GM19023 (cell line): ENCODE results near the gene CTAGE1.

Experiments
- ATAC-seq: cut with Tn5 transposase; IDR thresholded peaks from one replicate; pipeline ENCODE4 v1.9.1; 2021; ENCODE audit warnings: mild to moderate bottlenecking, moderate library complexity; ENCODE audit not compliant: unreplicated experiment

Gene CTAGE1

DNA sequence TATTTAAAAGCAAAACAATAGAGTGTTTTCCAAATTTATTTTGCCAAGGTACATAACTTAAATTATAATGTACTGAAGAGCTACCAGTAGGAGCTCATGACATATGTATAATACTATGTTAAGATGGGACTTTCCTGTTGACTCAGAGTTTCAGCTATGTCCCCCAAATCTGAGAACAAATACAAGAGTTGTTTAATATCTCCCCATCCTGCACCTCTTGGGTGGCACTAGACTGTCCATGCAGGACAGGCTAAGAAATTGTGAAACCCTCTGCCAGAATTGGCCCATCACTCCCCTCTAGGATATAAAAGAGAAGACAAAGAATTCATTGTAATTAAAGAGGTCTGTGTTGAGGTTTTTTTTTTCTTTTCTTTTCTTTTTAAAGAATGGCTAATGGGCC, 21.7 kb upstream of the CTAGE1 start:
- no peak for ATAC-seq

DNA sequence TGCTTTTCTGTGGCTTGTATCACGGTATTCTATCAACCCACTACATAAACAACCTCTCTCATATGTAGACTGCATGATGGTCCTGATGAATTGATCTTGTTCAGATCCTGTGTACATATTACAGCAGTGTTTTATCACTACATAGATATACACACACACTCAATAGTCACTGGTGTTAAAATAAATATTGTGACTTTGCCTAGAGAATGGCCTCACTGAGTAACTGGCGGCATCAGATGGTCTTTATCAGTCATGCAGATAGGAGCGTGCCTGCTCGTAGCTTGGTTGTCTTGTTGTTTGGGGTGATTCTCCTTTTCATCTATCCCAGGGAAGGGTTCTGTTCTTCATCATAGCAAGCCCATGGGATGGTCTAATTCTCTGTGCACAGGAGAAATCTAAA, 18.4 kb upstream of the CTAGE1 start:
- no peak for ATAC-seq

DNA sequence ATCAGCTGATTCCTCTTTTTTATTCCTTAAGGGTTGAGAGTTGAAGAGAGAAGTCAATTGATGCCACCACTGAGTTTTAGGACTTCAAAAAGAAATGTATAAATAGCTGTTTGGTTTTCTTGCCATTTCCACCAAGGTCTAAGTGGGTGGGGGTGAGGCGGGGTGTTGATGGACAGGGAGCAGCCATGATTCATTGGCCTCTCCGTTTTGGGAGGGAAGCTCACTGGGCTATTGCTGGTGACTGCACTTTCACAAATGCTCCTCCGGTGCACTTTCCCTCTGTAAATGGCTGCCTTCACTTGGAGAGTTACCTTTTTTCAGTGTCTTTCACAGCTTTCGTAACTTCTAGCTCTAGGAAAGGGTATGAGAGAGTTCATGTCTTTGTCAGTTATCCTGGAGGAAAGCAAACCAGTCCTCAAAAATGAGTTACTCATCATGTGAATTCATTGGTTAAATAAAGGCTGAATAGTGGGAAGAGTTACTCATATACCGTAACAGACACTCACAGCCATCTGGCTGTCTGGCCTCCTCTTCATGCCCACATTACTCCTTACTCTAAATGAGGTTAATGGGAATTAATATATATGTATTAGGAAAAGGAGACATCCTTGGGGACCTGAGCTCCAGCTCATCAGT, 17.4 kb upstream of the CTAGE1 start:
- ATAC-seq = no peak

DNA sequence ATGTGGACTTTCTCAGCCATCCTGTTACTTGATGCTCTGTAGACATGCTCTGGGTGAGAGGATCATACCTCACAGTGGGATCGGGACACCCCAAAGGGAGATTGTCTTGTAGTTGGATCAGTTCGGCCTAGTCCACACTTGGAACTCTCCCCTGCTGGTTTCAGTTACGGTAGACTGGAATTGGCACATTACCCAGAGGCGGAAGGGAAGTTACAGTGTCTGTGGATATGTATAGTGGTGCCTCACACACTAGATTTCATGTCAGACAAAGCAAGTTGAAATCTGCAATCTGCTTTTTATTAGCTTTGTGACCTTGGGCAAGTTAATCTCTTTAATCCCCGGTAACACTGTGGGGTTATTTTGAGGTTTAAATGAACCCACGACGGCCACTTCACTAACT, 16.2 kb upstream of the CTAGE1 start:
- no peak for ATAC-seq

DNA sequence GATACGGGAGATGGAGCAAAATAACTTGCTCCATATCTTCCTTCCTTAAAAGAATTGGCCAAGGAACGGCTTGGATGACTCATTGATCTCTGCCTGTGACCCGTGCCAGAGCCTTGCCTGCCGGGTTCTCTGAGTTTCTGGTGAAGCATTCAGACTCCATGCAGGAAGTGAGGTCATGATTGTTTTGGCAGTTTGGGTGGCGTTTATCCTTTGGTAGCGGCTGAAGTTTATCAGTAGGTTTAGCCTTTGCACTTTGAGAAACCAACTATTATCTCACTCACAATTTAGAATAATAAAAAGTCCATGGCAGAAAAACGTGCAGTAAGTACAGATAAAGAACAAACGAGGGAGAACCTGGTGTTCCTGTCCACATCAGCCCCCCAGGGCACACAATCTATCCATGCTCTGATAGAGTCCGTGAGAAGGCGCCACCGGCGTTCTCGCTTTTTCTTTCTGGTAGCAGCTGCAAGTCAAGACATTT, 15.0 kb upstream of the CTAGE1 start:
- no peak for ATAC-seq

DNA sequence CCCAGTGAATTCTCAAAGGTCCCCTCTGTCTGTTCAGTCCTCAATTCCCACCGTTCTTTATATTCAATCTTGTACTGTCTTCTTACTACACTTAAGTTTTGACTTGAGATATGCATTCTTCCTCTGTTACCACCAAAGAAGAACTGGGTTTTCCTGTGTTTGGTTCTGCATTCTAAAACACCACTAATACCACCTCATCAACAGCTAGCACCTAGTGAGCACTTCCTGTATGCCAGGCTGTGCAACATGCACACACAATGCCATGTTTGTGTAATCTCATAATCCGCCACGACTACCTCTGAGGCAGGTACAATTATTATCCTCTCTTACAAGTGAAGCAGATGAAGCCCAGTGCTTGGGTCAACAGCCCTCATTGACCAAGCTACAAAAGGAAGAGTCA, 11.8 kb upstream of the CTAGE1 start:
- ATAC-seq = no peak

DNA sequence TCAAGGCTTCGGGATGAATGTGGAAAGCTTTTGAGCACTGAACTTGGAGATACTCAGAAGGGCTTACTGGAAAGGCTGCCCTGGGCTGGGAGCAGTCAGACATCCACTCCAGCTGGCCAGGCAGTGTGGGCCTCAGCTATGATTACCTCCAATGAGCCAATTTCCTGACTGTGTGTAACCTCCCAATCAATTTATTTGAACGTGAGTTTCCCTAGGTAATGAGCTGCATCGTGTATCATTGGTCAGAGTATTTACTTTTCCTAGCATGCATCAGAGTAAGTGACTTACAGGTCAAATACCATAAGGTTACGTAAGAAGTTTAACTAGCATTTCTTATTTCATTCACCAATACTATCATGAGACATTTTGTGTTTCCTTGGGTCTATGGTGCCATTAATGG, 11.0 kb upstream of the CTAGE1 start:
- no peak for ATAC-seq

DNA sequence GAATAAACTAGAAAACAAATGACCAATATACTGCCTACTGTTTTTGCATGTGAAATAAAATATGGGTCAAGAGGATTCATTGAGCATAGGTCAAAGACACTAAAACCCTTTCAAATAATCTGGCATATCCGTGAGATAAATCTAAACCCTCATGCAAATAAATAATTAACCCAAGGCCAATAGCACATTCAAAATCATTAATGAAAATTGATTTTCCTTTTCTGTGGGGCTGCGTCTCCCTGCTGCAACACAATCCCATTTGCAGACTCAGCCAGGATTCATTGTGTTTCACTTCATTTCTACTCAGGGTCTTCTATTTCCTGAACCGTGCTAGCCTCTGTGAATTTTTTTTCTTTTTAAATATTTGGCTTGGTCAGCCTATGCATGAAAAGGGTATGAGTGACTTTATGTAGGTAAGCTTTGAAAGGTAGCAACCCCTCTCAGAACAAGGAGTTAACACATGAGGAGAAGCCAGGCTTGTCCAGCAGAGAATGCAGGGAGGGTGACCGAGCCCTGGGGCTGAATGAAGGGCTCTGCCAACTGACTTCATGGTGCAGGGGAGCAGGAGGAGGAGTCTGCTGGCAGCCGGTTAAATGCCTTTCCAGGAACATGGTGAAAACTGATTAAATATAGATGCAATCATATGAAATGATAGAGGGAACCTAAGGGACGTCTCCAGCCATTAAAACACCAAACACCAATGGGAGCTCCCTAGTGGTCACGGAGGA, 10.3 kb upstream of the CTAGE1 start:
- ATAC-seq = no peak

DNA sequence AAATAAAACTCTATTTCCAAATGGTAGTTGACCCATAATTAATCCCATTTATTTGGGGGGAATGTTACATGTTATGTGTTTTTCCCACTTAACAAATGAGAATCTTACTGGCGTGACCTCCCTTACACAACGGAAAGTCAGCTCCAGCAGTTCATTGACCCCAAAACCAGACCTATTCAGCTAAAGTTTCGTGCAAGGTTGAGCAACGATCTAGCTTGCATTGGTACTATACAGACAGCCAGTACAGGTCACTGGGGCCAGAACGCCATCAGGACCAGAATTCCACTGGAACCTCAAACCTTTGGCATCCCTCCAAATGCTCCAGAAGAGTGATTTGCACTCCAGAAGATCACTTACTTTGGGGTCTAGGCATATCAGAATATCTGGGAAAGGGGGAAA, 6.8 kb upstream of the CTAGE1 start:
- no peak for ATAC-seq

DNA sequence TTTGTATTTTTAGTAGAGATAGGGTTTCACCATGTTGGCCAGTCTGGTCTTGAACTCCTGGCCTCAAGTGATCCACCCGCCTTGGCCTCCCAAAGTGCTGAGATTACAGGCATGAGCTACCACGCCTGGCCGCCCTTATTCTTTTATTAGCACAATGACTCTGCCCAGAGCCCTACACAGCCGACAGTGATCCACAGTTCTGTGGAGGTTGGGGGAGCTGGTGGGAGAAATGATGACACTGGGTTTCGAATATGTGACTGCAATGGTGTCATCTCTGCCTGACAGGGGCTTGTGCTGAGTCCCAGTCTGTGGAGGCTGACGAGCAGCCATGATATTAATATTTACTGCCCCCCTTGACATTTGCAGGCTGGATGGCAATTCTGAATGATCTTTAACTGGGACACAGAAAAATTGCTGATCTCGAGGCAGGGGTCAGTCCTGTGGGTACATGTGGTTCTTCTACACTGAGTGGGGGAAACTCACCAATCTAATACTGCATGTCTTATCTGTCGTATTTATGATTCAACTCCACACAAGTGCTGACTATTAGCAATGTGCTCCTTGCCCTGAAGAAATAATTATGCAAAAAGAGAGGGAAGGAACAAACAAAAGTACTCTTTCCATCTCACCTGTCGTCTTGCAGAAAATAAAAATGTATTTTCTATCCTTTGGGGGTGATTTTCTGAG, 6.3 kb upstream of the CTAGE1 start:
- no peak for ATAC-seq

DNA sequence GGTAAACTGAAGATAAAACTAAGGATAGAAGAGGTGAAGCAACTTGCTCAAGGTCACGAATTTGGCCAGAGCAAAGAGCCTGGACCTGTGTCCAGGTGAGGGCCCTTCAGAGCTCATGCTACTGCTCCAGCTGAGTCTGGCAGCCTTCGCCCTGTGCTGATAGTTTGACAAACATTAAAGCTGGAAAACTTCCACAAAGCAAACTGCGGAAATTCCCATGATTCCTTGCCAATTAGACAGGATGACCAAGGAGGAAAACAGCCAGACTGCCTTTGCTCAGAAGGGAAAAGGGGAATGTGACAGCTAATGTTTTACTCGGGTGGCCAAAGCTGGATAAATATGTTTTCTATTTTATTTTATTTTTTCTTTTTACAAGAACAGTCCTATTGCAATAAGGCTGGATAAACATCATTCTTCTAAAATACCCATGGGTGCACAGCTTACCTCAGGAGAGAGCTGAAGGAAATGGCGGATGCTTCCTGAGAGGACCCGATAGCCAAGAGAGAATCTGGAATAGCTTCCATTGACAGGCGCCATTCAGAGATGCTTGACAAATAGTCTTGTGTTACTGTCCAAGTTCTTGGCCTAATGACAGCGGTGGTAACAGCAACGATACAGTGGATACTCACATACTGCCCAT, 5.3 kb upstream of the CTAGE1 start:
- no peak for ATAC-seq

DNA sequence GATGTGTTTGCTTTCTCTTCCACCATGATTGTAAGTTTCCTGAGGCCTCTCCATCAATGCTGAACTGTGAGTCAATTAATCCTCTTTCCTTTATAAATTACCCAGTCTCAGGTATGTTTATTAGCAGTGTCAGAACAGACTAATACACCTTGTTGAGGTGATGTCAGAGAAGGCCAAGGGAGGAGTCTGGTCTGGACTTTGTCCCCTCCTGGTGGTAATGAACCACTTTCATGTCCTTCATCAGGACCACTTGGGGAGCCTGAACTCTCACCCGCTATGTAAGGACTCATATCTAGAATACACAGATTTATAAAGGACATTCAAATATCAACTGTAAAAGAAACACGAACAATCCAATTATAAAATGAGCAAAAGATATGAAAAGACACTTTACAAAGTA, 2.9 kb upstream of the CTAGE1 start:
- no peak for ATAC-seq

DNA sequence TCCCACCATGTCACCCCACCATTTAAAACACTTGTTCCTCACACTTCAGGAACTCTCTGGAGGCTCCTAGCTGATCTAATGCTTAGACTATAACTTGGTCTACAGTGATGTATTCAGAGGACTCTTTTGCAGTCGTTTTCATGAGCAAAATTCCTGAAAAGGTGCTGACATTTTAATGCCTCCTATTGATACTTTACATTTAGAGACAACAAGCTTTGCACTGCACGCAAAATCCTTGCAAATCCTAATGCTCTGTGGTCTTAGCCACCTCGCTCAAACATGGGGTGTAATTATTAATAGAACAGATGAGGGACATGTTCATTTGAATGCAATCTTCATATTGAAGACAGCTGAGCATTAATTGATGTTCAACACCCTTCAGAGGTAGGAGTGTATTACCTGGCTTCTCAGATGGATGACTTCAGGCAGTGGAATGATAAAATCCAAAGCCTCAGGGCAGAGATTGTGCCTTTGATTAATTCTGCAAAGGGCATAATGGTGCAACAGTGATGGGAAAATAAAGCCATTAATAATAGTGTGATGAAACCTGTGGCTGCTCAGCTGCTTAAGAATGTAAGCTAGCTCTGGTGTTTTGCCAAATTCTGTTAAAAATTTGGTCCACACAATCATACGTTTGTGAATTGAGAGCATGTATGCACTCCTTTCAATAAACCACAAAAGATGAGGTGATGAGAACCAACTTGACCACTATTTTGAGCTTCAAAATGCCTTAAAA, 5.4 kb downstream of the CTAGE1 start:
- no peak for ATAC-seq

DNA sequence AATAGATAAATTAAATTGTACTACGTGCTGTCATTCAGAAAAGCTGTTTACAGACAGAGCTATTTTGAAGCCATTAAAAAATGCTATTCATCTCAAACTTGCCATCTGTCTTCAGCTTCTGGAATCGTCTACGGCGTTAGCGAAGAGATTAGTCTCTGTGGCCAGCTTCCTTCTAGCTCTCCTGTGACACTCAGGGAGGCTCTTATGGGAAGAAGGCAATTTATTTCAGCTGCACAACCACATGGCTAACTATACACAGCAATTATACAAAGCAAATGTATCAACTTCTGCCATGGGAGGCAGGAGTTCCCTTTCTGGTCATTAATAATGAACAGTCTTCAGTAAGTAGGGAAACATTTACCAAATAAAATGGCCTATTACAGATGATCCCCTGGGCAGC, 6.3 kb downstream of the CTAGE1 start:
- ATAC-seq = no peak

DNA sequence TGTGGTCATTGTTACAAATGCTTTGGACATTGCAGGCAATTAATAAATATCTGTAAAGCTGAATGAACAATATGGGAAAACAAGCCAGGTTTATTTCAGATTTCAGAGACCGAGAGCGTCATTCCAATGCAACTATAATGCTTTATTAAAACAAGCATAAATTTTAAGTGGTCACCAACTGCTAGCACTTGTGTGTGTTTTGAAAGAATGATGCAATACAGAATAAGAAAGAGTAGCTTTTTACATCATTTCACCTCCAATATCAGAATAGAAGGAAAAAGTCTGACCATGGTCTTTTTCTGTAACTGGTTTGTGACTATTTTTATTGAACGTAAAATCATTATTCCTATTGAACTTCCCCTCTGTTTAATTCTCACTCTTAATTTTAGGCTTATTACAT, 7.6 kb downstream of the CTAGE1 start:
- ATAC-seq = no peak

DNA sequence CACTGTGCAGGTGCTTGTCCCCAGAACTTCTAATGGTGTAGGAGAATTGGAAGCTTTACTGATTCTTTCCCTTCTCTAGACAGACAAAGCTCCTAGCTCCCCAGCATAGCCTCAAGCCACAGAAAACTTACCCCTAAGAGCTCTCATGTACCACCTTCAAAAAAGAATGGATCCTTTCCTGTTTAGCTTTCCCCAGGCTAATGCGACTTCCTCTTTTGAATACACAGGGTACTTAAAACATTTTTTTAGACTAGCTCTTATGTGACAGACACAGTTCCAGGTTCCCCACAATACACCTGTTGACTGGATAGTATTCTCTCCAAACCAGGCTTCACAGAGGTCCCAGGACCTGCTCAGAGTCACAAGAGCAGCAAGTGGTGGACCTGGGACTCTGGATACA, 8.3 kb downstream of the CTAGE1 start:
- ATAC-seq = no peak

DNA sequence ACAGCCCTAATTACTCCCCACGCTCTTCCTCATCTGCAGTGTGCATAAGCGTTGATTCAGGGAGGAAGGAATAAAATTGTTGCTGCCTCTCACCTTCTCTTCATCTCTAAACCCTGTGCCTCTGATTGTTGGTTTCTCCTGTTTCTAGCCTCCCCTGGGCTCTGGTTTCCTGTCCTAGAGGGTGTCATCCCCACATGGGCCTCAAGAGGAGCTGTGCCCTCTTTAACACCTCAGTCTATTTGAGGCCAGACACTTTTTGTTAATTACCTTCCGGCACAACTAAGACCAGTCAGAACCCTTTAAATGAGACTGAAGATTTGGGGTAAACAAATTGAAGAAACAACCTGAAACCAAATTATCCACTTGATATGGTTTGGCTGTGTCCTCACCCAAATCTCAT, 9.7 kb downstream of the CTAGE1 start:
- no peak for ATAC-seq

DNA sequence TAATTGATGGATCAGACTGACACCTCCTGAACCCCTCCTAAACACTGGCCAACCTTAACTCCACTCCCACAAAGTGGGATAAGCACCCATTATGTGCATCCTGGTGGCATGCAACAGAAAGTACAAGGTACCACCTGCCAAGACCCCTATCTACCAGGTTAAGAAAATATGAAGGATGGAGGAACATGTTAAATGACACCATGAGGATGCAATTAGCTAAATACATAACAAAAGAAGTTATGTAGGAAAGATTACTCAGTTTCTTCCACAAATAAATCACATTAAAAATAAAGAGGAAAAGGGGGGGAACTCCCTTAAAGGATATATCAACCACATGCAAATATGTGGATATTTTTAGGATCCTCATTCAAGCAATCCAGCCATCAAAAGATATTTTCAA, 12.6 kb downstream of the CTAGE1 start:
- ATAC-seq = no peak

DNA sequence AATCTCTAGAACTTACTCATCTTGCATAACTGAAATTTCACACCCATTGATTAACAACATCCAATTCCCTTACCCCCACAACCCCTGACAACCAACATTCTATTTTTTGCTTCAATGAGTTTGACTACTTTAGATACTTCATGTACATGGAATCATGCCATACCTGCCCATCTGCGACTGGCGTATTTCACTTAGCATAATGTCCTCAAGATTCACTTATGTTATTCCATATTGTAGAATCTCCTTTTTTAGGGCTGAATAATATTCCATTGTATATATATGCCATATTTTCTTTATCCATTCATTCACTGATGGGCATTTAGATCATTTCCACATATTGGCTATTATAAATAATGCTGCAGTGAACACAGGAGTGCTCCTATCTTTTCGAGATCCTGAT, 13.8 kb downstream of the CTAGE1 start:
- ATAC-seq = no peak

DNA sequence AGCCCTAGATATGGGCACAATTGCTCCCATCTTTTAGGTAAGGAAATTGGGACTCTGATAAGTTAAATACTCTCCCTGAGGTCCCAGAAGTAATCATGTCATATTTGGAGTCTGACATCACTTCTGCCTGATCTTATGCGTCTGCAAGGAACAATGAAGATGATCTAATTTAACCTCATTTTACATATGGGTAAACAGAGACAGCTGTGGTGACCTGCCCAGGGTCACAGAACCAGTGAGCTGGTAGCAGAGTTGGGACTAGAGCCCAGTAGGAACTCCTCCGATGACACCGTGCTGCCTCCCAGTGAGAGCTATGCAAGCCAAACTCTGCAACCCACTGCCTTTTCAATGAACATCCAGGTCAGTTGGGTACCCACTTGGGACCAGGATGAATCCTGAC, 17.8 kb downstream of the CTAGE1 start:
- no peak for ATAC-seq

DNA sequence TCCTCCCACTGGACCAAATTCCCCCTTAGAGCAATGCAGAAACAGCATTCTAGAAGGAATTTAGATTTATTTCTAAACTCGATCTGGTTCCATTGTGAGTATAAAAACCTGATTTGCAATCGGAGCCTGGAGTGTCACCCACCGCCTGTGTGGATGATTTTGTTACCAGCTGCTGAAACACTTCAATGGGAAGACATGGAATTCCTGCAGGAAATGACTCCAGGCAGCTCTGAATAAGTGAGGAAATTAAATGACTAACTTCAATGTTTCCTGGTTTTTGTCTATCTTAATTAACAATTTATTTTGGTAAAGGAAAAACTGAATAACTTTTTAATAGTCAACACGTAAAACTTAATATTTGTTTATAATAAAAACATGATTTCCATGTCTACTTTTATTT, 19.3 kb downstream of the CTAGE1 start:
- ATAC-seq = no peak
